Activated CD8-positive, alpha-beta memory T cell treated with anti-CD3 and anti-CD28 coated beads, Interleukin-2, amount 50 U/mL, for 4 hours (primary cell): ENCODE measurements around the gene TMEM150A.
"Not testable (repeated sequence)": the region's sequence is repeated elsewhere in the genome, so short reads cannot be mapped to it uniquely, and the experiment has no call there.

Experiments used
- DNase-seq: peaks from one replicate; pipeline ENCODE4 v3.0.0-alpha.2; 2020

The TMEM150A gene

GRCh38 chr2:85602476-85603234 is at the start of gene TMEM150A:
TSS of gene TMEM150A (minus strand) at chr2:85602698. CDS start at chr2:85601948, 750 bp downstream.
- peak; percentile 91 for DNase-seq

GRCh38 chr2:85652056-85652455 is 49.6 kb upstream of the TMEM150A start:
- DNase-seq: no peak

GRCh38 chr2:85651097-85651496 is 48.6 kb upstream of the TMEM150A start:
- no peak for DNase-seq

GRCh38 chr2:85650456-85650855 is 48.0 kb upstream of the TMEM150A start:
- DNase-seq: no peak

- no peak for DNase-seq
Measured at GRCh38 chr2:85649201-85650190, 47.0 kb upstream of the TMEM150A start.

- no peak for DNase-seq
Measured at GRCh38 chr2:85648619-85649018, 46.1 kb upstream of the TMEM150A start.

GRCh38 chr2:85647823-85648526 is 45.5 kb upstream of the TMEM150A start:
- no peak for DNase-seq

GRCh38 chr2:85646166-85646565 is 43.7 kb upstream of the TMEM150A start:
- DNase-seq: no peak

GRCh38 chr2:85644909-85645308 is 42.4 kb upstream of the TMEM150A start:
- DNase-seq: no peak

GRCh38 chr2:85642725-85643124 is 40.2 kb upstream of the TMEM150A start:
- DNase-seq: no peak

GRCh38 chr2:85635636-85636035 is 33.1 kb upstream of the TMEM150A start:
- no peak for DNase-seq

GRCh38 chr2:85635011-85635410 is 32.5 kb upstream of the TMEM150A start:
- no peak for DNase-seq

- no peak for DNase-seq
Measured at GRCh38 chr2:85631316-85631715, 28.8 kb upstream of the TMEM150A start.

- no peak for DNase-seq
Measured at GRCh38 chr2:85628658-85629057, 26.2 kb upstream of the TMEM150A start.

- DNase-seq: no peak
Measured at GRCh38 chr2:85623991-85624390, 21.5 kb upstream of the TMEM150A start.

GRCh38 chr2:85621338-85621737 is 18.8 kb upstream of the TMEM150A start:
- no peak for DNase-seq

GRCh38 chr2:85619617-85620016 is 17.1 kb upstream of the TMEM150A start:
- no peak for DNase-seq

- not testable (repeated sequence) for DNase-seq
Measured at GRCh38 chr2:85617723-85618122, 15.2 kb upstream of the TMEM150A start.

GRCh38 chr2:85615413-85615728 is 12.9 kb upstream of the TMEM150A start:
- DNase-seq: no peak

- not testable (repeated sequence) for DNase-seq
Measured at GRCh38 chr2:85614757-85615156, 12.3 kb upstream of the TMEM150A start.

GRCh38 chr2:85613717-85614515 is 11.4 kb upstream of the TMEM150A start:
- DNase-seq: no peak
